PFSK-1 (cell line): Measurements from ENCODE around the gene ZFAND6.

Experiments used
- POLR2AphosphoS5 ChIP-seq: IDR thresholded peaks from 2 replicates; pipeline ENCODE4 v1.6.1; 2012; ENCODE audit warnings: low read depth, mild to moderate bottlenecking, control low read depth, low read length, moderate library complexity
- TAF1 ChIP-seq: IDR thresholded peaks from 2 replicates; pipeline ENCODE4 v1.6.1; 2012; ENCODE audit warnings: low read length, control low read depth, borderline replicate concordance; ENCODE audit not compliant: insufficient read depth
- TF ChIP-seq, protein P1 (sequence below), 2 experiments: IDR thresholded peaks; 2 replicates each; pipeline versions ENCODE4 v1.6.1 to v1.8.0; 2011 to 2012; ENCODE audit warnings: low read depth in 2 of 2, low read length in 2 of 2, control low read depth in 1 of 2, inconsistent platforms in 1 of 2, mild to moderate bottlenecking in 1 of 2, moderate library complexity in 1 of 2; ENCODE audit not compliant: insufficient read depth in 1 of 2

DNA sequence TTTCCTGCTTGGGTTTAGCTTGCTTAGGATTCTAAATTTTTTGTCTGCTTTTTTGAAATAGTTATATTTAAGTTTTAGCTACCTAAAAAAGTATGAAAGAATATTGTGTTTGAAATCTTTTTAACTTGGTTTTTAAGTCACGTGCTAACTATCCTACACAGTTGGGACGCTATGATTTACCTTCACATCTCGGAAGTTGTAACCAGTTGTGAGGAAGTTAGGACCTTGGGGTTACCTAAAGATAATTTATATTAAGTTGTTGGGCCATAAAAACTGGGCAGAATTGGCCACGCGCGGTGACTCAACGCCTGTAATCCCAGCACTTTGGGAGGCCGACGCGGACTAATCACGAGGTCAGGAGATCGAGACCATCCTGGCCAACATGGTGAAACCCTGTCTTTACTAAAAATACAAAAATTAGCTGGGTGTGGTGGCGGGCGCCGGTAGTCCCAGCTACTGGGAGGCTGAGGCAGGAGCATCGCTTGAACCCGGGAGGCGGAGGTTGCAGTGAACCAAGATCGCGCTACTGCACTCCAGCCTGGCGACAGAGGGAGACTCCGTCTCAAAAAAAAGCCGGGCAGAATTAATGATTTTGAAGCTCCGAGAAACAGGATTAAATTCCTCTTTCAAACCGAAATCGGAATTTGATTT is 1.0 kb downstream of the ZFAND6 start:
- TF ChIP-seq POLR2AphosphoS5: no peak
- TF ChIP-seq, protein P1, sequence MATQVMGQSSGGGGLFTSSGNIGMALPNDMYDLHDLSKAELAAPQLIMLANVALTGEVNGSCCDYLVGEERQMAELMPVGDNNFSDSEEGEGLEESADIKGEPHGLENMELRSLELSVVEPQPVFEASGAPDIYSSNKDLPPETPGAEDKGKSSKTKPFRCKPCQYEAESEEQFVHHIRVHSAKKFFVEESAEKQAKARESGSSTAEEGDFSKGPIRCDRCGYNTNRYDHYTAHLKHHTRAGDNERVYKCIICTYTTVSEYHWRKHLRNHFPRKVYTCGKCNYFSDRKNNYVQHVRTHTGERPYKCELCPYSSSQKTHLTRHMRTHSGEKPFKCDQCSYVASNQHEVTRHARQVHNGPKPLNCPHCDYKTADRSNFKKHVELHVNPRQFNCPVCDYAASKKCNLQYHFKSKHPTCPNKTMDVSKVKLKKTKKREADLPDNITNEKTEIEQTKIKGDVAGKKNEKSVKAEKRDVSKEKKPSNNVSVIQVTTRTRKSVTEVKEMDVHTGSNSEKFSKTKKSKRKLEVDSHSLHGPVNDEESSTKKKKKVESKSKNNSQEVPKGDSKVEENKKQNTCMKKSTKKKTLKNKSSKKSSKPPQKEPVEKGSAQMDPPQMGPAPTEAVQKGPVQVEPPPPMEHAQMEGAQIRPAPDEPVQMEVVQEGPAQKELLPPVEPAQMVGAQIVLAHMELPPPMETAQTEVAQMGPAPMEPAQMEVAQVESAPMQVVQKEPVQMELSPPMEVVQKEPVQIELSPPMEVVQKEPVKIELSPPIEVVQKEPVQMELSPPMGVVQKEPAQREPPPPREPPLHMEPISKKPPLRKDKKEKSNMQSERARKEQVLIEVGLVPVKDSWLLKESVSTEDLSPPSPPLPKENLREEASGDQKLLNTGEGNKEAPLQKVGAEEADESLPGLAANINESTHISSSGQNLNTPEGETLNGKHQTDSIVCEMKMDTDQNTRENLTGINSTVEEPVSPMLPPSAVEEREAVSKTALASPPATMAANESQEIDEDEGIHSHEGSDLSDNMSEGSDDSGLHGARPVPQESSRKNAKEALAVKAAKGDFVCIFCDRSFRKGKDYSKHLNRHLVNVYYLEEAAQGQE (IDR thresholded peaks at IDR 0.05; ENCODE audit: insufficient read depth in 1 of 2, low read depth in 2 of 2, low read length in 2 of 2): no peak
- TF ChIP-seq TAF1: no peak
